HepG2 (cell line): ENCODE data around the gene TMIGD3. TPM values are rescaled to one million over a fixed set of nuclear protein-coding genes. Genes with fewer than 3 reads are reported as not detected.

Experiments used
- AGO1 ChIP-seq: fragments of 200-400 bp; formaldehyde crosslinking; IDR thresholded peaks from 2 replicates; pipeline ENCODE4 v1.6.1; 2017; ENCODE audit warnings: mild to moderate bottlenecking, low read depth, low read length, moderate library complexity; ENCODE audit not compliant: poor library complexity, severe bottlenecking
- AGO2 ChIP-seq: fragments of 200-400 bp; formaldehyde crosslinking; optimal IDR thresholded peaks from 2 replicates; pipeline ENCODE3; 2017; ENCODE audit warnings: mild to moderate bottlenecking, low read depth, low read length, moderate library complexity
- BRCA1 ChIP-seq: sonication (generic); formaldehyde crosslinking; IDR thresholded peaks from 2 replicates; pipeline ENCODE4 v1.4.0; 2020; ENCODE audit warnings: missing genetic modification reagents
- EHMT2 ChIP-seq: fragments of 200-600 bp; sonication (generic); IDR thresholded peaks from 2 replicates; pipeline ENCODE4 v1.7.0; 2017; ENCODE audit warnings: antibody characterized with exemption, low read depth, low read length, borderline replicate concordance
- ESRRA ChIP-seq: sonication (generic); formaldehyde crosslinking; IDR thresholded peaks from 2 replicates; pipeline ENCODE4 v1.5.1; 2020; ENCODE audit warnings: mild to moderate bottlenecking, low read depth, missing genetic modification reagents
- PRMT3 ChIP-seq: sonication (generic); formaldehyde crosslinking; IDR thresholded peaks from 2 replicates; pipeline ENCODE4 v1.8.1; 2022; ENCODE audit warnings: low read depth, mild to moderate bottlenecking, moderate library complexity, missing genetic modification reagents, borderline replicate concordance
- RARG ChIP-seq: sonication (generic); formaldehyde crosslinking; IDR thresholded peaks from 2 replicates; pipeline ENCODE4 v1.4.0; 2020; ENCODE audit warnings: low read depth, mild to moderate bottlenecking, missing genetic modification reagents
- SMARCC2 ChIP-seq: fragments of 450-650 bp; IDR thresholded peaks from 2 replicates; pipeline ENCODE4 v1.6.1; 2017; ENCODE audit warnings: antibody characterized with exemption, mild to moderate bottlenecking
- SP140L ChIP-seq: sonication (generic); formaldehyde crosslinking; IDR thresholded peaks from 2 replicates; pipeline ENCODE4 v1.4.0; 2020; ENCODE audit warnings: missing genetic modification reagents, borderline replicate concordance
- U2AF2 ChIP-seq: fragments of 200-400 bp; formaldehyde crosslinking; IDR thresholded peaks from 2 replicates; pipeline ENCODE4 v1.6.1; 2017; ENCODE audit warnings: low read depth, mild to moderate bottlenecking, low read length
- ZNF34 ChIP-seq: sonication (generic); formaldehyde crosslinking; IDR thresholded peaks from 2 replicates; pipeline ENCODE4 v1.4.0; 2020; ENCODE audit warnings: mild to moderate bottlenecking, missing genetic modification reagents, borderline replicate concordance
- ZNF501 ChIP-seq: sonication (generic); formaldehyde crosslinking; IDR thresholded peaks from 2 replicates; pipeline ENCODE4 v1.5.1; 2020; ENCODE audit warnings: mild to moderate bottlenecking, moderate library complexity, missing genetic modification reagents
- ZNF577 ChIP-seq: sonication (generic); formaldehyde crosslinking; IDR thresholded peaks from 2 replicates; pipeline ENCODE4 v1.4.0; 2020; ENCODE audit warnings: mild to moderate bottlenecking, low read depth, missing genetic modification reagents, borderline replicate concordance
- ZNF589 ChIP-seq: sonication (generic); formaldehyde crosslinking; conservative IDR thresholded peaks from 2 replicates; pipeline ENCODE4 v1.8.0; 2022; ENCODE audit warnings: mild to moderate bottlenecking, moderate library complexity, missing genetic modification reagents
- ZNF746 ChIP-seq: sonication (generic); formaldehyde crosslinking; IDR thresholded peaks from 2 replicates; pipeline ENCODE4 v1.8.0; 2022; ENCODE audit warnings: mild to moderate bottlenecking, missing genetic modification reagents
- ZNF781 ChIP-seq: sonication (generic); formaldehyde crosslinking; IDR thresholded peaks from 2 replicates; pipeline ENCODE4 v1.5.1; 2020; ENCODE audit warnings: borderline replicate concordance, mild to moderate bottlenecking, missing genetic modification reagents; ENCODE audit errors: not compliant biosample characterization
- polyA plus RNA-seq, 8 experiments: library from polyadenylated mRNA; depleted of rRNA in 3 of 8; stranded (reverse) in 7 of 8; unstranded in 1 of 8; fragments of >200 nt; fragmentation: Illumina TruSeq in 4 of 8; extraction: Trizol in 4 of 8; gene quantifications; 2 replicates each; pipeline versions ENCODE4 v1.2.1 to v1.2.3, GENCODE V29; 2011 to 2016; ENCODE audit warnings: low read depth in 4 of 8, missing spikeins in 1 of 8, mixed read lengths in 1 of 8; ENCODE audit not compliant: insufficient read depth in 1 of 8
- total RNA-seq, 5 experiments: library from RNA; depleted of rRNA; stranded (reverse); fragments of >200 nt; fragmentation: Illumina TruSeq; extraction: Trizol; gene quantifications; 2 replicates each; pipeline ENCODE4 v1.2.3, GENCODE V29; 2016; ENCODE audit warnings: low read depth in 1 of 5
- TF ChIP-seq, protein P1 (sequence below): sonication (generic); formaldehyde crosslinking; IDR thresholded peaks from 2 replicates; pipeline ENCODE4 v1.5.0; 2020; ENCODE audit warnings: mild to moderate bottlenecking, missing genetic modification reagents, moderate library complexity
- TF ChIP-seq, protein P2 (sequence below): sonication (generic); formaldehyde crosslinking; IDR thresholded peaks from 2 replicates; pipeline ENCODE4 v1.4.0; 2020; ENCODE audit warnings: missing genetic modification reagents, borderline replicate concordance
- TF ChIP-seq, protein P3 (sequence below): sonication (generic); formaldehyde crosslinking; IDR thresholded peaks from 2 replicates; pipeline ENCODE4 v1.4.0; 2020; ENCODE audit warnings: mild to moderate bottlenecking, missing genetic modification reagents
- TF ChIP-seq, protein P4 (sequence below): sonication (generic); formaldehyde crosslinking; IDR thresholded peaks from 2 replicates; pipeline ENCODE4 v1.4.0; 2020; ENCODE audit warnings: mild to moderate bottlenecking, missing genetic modification reagents
- TF ChIP-seq, protein P5 (sequence below): sonication (generic); formaldehyde crosslinking; IDR thresholded peaks from 2 replicates; pipeline ENCODE4 v1.4.0; 2020; ENCODE audit warnings: missing genetic modification reagents, borderline replicate concordance

TMIGD3 gene
- total and polyA plus RNA-seq, 2 of the 13 experiments (the other 11 are each of a cell fraction or from before 2014, with no cell fraction given) = not detected

DNA sequence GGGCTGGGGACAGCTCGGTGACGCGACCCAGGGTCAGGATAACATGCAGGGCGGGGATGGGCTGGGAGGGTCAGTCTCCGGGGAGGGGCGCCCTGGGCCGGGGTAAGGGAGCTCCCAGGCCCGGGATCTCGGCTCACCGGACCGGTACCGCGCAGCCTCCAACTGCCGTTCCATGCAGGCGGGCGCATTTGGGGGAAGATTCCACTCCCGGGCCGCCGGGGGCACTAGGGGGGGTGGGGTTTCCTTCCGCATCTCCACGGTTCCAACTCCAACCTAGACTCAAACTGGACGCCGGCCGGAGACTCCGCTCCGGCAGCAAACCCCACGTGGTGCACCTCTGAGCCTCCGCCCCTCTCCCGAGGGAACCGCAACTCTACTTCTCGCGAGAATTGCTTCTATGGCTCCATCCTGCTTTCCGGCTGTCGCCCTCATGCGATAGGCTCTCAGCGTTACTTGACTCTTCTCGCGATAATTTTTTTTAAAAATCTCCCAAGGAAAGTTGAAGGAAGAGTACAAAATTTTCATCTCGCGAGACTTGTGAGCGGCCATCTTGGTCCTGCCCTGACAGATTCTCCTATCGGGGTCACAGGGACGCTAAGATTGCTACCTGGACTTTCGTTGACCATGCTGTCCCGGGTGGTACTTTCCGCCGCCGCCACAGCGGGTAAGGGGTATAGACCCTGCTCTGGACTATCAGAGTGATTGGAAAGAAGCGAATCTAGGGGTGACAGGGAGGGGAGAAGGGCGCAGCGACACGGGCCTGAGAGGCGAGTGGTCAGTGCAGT, 54.3 kb downstream of the TMIGD3 start, which contains the start of the genes ATP5PB and WDR77 (continued):
- TF ChIP-seq AGO2 (peak; percentile 19), ESRRA (CRISPR knock-in tag) (0 out of 2 replicates have a peak, but pooled peaks have one; percentile 18), EHMT2 (no peak), ZNF781 (no peak), ZNF746 (no peak), RARG (CRISPR knock-in tag) (no peak), ZNF501 (CRISPR knock-in tag) (peak; percentile 80), ZNF589 (CRISPR knock-in tag) (peak; percentile 55; the same call in 1 of the 2 replicates), ZNF577 (no peak), U2AF2 (no peak), AGO1 (no peak), SMARCC2 (no peak), SP140L (CRISPR knock-in tag) (no peak), PRMT3 (CRISPR knock-in tag) (no peak), ZNF34 (CRISPR knock-in tag) (no peak), BRCA1 (CRISPR knock-in tag) (no peak)
- TF ChIP-seq, protein P1, sequence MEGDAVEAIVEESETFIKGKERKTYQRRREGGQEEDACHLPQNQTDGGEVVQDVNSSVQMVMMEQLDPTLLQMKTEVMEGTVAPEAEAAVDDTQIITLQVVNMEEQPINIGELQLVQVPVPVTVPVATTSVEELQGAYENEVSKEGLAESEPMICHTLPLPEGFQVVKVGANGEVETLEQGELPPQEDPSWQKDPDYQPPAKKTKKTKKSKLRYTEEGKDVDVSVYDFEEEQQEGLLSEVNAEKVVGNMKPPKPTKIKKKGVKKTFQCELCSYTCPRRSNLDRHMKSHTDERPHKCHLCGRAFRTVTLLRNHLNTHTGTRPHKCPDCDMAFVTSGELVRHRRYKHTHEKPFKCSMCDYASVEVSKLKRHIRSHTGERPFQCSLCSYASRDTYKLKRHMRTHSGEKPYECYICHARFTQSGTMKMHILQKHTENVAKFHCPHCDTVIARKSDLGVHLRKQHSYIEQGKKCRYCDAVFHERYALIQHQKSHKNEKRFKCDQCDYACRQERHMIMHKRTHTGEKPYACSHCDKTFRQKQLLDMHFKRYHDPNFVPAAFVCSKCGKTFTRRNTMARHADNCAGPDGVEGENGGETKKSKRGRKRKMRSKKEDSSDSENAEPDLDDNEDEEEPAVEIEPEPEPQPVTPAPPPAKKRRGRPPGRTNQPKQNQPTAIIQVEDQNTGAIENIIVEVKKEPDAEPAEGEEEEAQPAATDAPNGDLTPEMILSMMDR (CRISPR knock-in tag) = no peak
- TF ChIP-seq, protein P2, sequence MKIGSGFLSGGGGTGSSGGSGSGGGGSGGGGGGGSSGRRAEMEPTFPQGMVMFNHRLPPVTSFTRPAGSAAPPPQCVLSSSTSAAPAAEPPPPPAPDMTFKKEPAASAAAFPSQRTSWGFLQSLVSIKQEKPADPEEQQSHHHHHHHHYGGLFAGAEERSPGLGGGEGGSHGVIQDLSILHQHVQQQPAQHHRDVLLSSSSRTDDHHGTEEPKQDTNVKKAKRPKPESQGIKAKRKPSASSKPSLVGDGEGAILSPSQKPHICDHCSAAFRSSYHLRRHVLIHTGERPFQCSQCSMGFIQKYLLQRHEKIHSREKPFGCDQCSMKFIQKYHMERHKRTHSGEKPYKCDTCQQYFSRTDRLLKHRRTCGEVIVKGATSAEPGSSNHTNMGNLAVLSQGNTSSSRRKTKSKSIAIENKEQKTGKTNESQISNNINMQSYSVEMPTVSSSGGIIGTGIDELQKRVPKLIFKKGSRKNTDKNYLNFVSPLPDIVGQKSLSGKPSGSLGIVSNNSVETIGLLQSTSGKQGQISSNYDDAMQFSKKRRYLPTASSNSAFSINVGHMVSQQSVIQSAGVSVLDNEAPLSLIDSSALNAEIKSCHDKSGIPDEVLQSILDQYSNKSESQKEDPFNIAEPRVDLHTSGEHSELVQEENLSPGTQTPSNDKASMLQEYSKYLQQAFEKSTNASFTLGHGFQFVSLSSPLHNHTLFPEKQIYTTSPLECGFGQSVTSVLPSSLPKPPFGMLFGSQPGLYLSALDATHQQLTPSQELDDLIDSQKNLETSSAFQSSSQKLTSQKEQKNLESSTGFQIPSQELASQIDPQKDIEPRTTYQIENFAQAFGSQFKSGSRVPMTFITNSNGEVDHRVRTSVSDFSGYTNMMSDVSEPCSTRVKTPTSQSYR = no peak
- TF ChIP-seq, protein P3, sequence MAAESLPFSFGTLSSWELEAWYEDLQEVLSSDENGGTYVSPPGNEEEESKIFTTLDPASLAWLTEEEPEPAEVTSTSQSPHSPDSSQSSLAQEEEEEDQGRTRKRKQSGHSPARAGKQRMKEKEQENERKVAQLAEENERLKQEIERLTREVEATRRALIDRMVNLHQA (CRISPR knock-in tag) = no peak
- TF ChIP-seq, protein P4, sequence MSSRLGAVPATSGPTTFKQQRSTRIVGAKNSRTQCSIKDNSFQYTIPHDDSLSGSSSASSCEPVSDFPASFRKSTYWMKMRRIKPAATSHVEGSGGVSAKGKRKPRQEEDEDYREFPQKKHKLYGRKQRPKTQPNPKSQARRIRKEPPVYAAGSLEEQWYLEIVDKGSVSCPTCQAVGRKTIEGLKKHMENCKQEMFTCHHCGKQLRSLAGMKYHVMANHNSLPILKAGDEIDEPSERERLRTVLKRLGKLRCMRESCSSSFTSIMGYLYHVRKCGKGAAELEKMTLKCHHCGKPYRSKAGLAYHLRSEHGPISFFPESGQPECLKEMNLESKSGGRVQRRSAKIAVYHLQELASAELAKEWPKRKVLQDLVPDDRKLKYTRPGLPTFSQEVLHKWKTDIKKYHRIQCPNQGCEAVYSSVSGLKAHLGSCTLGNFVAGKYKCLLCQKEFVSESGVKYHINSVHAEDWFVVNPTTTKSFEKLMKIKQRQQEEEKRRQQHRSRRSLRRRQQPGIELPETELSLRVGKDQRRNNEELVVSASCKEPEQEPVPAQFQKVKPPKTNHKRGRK (CRISPR knock-in tag) = no peak
- TF ChIP-seq, protein P5, sequence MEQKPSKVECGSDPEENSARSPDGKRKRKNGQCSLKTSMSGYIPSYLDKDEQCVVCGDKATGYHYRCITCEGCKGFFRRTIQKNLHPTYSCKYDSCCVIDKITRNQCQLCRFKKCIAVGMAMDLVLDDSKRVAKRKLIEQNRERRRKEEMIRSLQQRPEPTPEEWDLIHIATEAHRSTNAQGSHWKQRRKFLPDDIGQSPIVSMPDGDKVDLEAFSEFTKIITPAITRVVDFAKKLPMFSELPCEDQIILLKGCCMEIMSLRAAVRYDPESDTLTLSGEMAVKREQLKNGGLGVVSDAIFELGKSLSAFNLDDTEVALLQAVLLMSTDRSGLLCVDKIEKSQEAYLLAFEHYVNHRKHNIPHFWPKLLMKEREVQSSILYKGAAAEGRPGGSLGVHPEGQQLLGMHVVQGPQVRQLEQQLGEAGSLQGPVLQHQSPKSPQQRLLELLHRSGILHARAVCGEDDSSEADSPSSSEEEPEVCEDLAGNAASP (CRISPR knock-in tag) = no peak
